Activated naive CD8-positive, alpha-beta T cell treated with anti-CD3 and anti-CD28 coated beads, Interleukin-2, amount 10 ng/mL, durations not matched to agents 7 days and 5 days (primary cell): ENCODE results near the gene CDCA7L. TPM values are rescaled to one million over a fixed set of nuclear protein-coding genes. Genes with fewer than 3 reads are reported as not detected.
"Not testable (repeated sequence)": the region's sequence is repeated elsewhere in the genome, so short reads cannot be mapped to it uniquely, and the experiment has no call there.

Experiments used
- ATAC-seq: fragments of 150-1000 bp; cut with Tn5 transposase; one replicate; pipeline ENCODE4 v1.10.0; 2021; ENCODE audit warnings: low read depth, moderate library complexity
- POLR2A ChIA-PET: fragments of 350-600 bp; sonication (Branson Sonifier 250); formaldehyde crosslinking; loops from one replicate; lab custom pipeline; 2021; ENCODE audit warnings: antibody characterized with exemption; lab: Charles Lee
- DNase-seq: peaks from one replicate; pipeline ENCODE4 v3.0.0; 2021
- H3K27ac Mint-ChIP-seq: one replicate; pipeline ENCODE4 v1.8.0; 2022; ENCODE audit warnings: mild to moderate bottlenecking, mixed read lengths
- H3K27me3 Mint-ChIP-seq: one replicate; pipeline ENCODE4 v1.8.0; 2022; ENCODE audit warnings: mild to moderate bottlenecking, moderate library complexity, mixed read lengths
- H3K36me3 Mint-ChIP-seq: one replicate; pipeline ENCODE4 v1.8.0; 2021; ENCODE audit warnings: mild to moderate bottlenecking, mixed read lengths
- H3K4me1 Mint-ChIP-seq: one replicate; pipeline ENCODE4 v1.8.0; 2021; ENCODE audit warnings: mixed read lengths
- H3K4me3 Mint-ChIP-seq: one replicate; pipeline ENCODE4 v1.8.0; 2022; ENCODE audit warnings: mild to moderate bottlenecking, moderate library complexity, mixed read lengths
- H3K9me3 Mint-ChIP-seq: one replicate; pipeline ENCODE4 v1.8.0; 2021; ENCODE audit warnings: mixed read lengths
- total RNA-seq, 2 experiments: library from RNA; stranded (reverse); gene quantifications; one replicate each; pipeline ENCODE4 v1.2.3, GENCODE V29; 2021

The CDCA7L gene
- total RNA-seq, 2 experiments from 2014 or later, result 51.9 to 60.7 TPM

GRCh38 chr7:21939136-21939857, 6.4 kb downstream of the CDCA7L start:
- POLR2A ChIA-PET, result no interaction called here
- Mint-ChIP-seq H3K4me1 (peaks cover 55% of the 10 kb centered on the region), H3K9me3 (peaks cover 7% of the 10 kb centered on the region), H3K36me3 (peaks cover 55% of the 10 kb centered on the region), H3K27ac (peak overlapping the region; percentile 82), H3K4me3 (peak overlapping the region; percentile 58), H3K27me3 (no peaks in the 10 kb centered on the region)
- DNase-seq, result no peak
- ATAC-seq, result peak; percentile 61

- POLR2A ChIA-PET, result no interaction called here
- no peak for ATAC-seq
- peaks cover 7% of the 10 kb centered on the region for H3K9me3 Mint-ChIP-seq
- peaks cover 53% of the 10 kb centered on the region for H3K4me1 Mint-ChIP-seq
- no peaks in the 10 kb centered on the region for H3K27me3 Mint-ChIP-seq
- H3K4me3 Mint-ChIP-seq, result no peak overlapping the region
- peaks cover 58% of the 10 kb centered on the region for H3K36me3 Mint-ChIP-seq
- peak overlapping the region; percentile 82 for H3K27ac Mint-ChIP-seq
- DNase-seq, result no peak
Observed at GRCh38 chr7:21938463-21938862, 7.2 kb downstream of the CDCA7L start.

DNA sequence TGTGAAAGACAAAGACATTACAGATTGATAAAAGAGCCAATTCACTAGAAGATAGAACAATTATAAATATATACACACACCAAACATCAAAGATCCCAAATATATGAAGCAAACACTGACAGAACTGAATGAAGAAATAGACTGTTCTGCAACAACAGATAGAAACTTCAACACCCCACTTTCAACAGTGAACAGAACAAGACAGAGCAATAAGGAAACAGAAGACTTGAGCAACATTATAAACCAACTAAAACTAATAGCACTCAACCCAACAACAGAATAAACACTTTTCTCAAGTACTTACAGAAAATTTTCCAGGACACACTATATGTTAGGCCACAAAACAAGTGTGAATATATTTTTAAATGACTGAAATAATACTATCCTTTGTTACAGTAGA, 10.9 kb downstream of the CDCA7L start:
- H3K4me3 Mint-ChIP-seq, result no peak overlapping the region
- DNase-seq (no peak), ATAC-seq (no peak)
- H3K27ac Mint-ChIP-seq, result no peak overlapping the region
- POLR2A ChIA-PET, result no interaction called here
- H3K4me1 Mint-ChIP-seq, result peaks cover 26% of the 10 kb centered on the region
- peaks cover 72% of the 10 kb centered on the region for H3K36me3 Mint-ChIP-seq
- peaks cover 19% of the 10 kb centered on the region for H3K9me3 Mint-ChIP-seq
- no peaks in the 10 kb centered on the region for H3K27me3 Mint-ChIP-seq

DNA sequence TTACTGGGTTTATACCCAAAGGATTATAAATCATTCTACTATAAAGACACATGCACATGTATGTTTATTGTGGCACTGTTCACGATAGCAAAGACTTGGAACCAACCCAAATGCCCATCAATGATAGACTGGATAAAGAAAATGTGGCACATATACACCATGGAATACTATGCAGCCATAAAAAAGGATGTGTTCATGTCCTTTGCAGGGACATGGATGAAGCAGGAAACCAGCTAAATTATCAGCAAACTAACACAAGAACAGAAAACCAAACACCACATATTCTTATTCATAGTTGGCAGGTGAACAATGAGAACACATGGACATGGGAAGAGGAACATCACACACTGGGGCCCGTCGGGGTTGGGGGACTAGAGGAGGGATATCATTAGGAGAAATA, 12.4 kb downstream of the CDCA7L start:
- POLR2A ChIA-PET, H3K27ac Mint-ChIP-seq, H3K27me3 Mint-ChIP-seq, H3K4me3 Mint-ChIP-seq, ATAC-seq, DNase-seq: not testable (repeated sequence)
- Mint-ChIP-seq H3K4me1 (peaks cover 14% of the 10 kb centered on the region), H3K9me3 (peaks cover 23% of the 10 kb centered on the region), H3K36me3 (peaks cover 72% of the 10 kb centered on the region)

DNA sequence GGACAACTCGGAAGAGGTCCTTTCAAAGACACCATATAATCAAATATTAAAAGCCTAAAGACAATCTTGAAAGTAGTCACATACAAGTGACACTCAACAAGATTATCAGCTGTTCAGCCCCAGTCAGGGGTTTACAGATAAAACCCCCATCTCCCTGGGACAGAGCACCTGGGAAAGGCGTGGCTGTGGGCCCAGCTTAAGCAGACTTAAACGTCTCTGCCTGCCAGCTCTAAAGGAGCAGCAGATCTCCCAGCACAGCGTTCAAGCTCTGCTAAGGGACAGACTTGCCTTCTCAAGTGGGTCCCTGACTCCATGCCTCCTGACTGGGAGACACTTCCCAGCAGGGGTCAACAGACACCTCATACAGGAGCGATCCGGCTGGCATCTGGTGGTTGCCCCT, 18.0 kb downstream of the CDCA7L start:
- H3K36me3 Mint-ChIP-seq, result peaks cover 47% of the 10 kb centered on the region
- peaks cover 3% of the 10 kb centered on the region for H3K4me1 Mint-ChIP-seq
- POLR2A ChIA-PET, result no interaction called here
- no peak for ATAC-seq
- H3K27ac Mint-ChIP-seq, result no peak overlapping the region
- H3K27me3 Mint-ChIP-seq, result no peaks in the 10 kb centered on the region
- H3K9me3 Mint-ChIP-seq, result peaks cover 14% of the 10 kb centered on the region
- H3K4me3 Mint-ChIP-seq, result no peak overlapping the region
- DNase-seq, result no peak

DNA sequence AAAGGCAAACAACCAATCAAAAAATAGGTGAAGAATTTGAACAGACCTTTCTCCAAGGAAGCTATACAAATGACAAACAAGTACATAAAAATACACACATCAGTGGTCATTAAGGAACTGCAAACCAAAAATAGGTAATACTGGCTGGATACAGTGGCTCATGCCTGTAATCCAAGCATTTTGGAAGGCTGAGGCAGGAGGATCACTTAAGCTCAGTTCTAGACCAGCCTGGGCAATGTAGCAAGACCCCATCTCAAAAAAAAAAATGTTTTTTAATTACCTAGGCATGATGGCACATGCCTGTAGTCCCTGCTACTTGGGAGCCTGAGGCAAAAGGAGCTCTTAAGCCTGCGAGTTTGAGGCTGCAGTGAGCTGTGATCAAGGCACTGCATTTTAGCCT, 19.3 kb downstream of the CDCA7L start:
- Mint-ChIP-seq H3K27me3 (no peaks in the 10 kb centered on the region), H3K4me3 (no peak overlapping the region)
- no peak for ATAC-seq

DNA sequence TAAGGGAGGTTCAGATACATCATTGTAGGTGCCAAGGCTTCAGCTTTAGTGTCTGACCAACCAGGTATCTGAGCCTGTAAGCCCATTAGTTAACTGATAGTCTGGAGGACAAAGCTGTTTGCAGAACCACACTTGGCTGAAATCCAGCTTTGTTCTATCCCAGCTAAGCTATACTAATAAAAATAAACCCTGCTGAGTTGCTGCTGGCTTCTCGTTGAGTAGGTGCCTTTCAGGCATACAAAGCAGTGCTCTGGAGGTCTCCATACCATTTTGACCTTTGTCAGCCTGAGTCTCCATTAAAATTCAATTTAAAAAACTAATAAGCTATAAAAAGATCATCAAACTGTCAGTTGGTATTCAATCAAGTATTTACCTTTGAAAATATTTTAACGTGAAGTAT, 22.0 kb downstream of the CDCA7L start:
- Mint-ChIP-seq H3K36me3 (peaks cover 21% of the 10 kb centered on the region), H3K4me1 (peaks cover 4% of the 10 kb centered on the region), H3K27me3 (no peaks in the 10 kb centered on the region), H3K9me3 (peaks cover 1% of the 10 kb centered on the region), H3K4me3 (no peak overlapping the region), H3K27ac (no peak overlapping the region)
- ATAC-seq (no peak), DNase-seq (no peak)
- POLR2A ChIA-PET, result interaction anchor here (0.9 kb wide), 1 partner anchor 21 kb away, joined by 4 read pairs; no protein-coding TSS in a partner anchor

More for the DNA sequence above, 19.3 kb downstream of the CDCA7L start:
- H3K4me1 Mint-ChIP-seq, result peaks cover 3% of the 10 kb centered on the region
- POLR2A ChIA-PET, result interaction anchor here (1.3 kb wide), 1 partner anchor 19 kb away, joined by 4 read pairs; the partner anchor contains the start of gene CDCA7L
- no peak overlapping the region for H3K27ac Mint-ChIP-seq
- no peak for DNase-seq
- peaks cover 38% of the 10 kb centered on the region for H3K36me3 Mint-ChIP-seq
- peaks cover 11% of the 10 kb centered on the region for H3K9me3 Mint-ChIP-seq

- H3K27ac Mint-ChIP-seq, result no peak overlapping the region
- H3K27me3 Mint-ChIP-seq, result no peaks in the 10 kb centered on the region
- peaks cover 1% of the 10 kb centered on the region for H3K9me3 Mint-ChIP-seq
- POLR2A ChIA-PET, result no interaction called here
- DNase-seq (no peak), ATAC-seq (no peak)
- H3K4me3 Mint-ChIP-seq, result no peak overlapping the region
- peaks cover 15% of the 10 kb centered on the region for H3K36me3 Mint-ChIP-seq
- peaks cover 4% of the 10 kb centered on the region for H3K4me1 Mint-ChIP-seq
Observed at GRCh38 chr7:21922605-21923004, 23.1 kb downstream of the CDCA7L start.

- H3K9me3 Mint-ChIP-seq, result no peaks in the 10 kb centered on the region
- H3K36me3 Mint-ChIP-seq, result peaks cover 16% of the 10 kb centered on the region
- H3K4me3 Mint-ChIP-seq, result no peak overlapping the region
- POLR2A ChIA-PET, result no interaction called here
- ATAC-seq, result no peak
- no peaks in the 10 kb centered on the region for H3K27me3 Mint-ChIP-seq
- H3K27ac Mint-ChIP-seq, result no peak overlapping the region
- DNase-seq, result no peak
- H3K4me1 Mint-ChIP-seq, result peaks cover 4% of the 10 kb centered on the region
Observed at GRCh38 chr7:21920936-21921335, 24.8 kb downstream of the CDCA7L start.

DNA sequence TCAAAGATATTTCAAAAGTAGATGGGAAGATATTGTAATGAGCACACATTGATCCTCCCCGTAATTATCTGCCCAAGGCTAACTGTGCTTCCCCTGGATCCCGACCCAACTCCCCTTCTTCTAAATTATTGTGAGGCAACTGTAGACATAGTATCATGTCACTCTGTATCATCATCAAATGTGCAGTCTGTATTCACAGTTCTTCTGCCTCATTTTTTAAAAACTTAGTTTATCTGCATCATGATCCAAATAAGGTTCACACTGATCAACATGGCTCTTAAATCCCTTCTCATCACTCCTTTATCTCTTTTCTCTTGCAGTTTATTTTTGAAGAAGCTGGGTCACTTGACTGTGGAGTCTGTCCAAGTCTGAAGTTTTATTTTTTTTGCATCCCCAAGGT, 27.5 kb downstream of the CDCA7L start:
- no peak for ATAC-seq
- no peaks in the 10 kb centered on the region for H3K27me3 Mint-ChIP-seq
- POLR2A ChIA-PET, result no interaction called here

DNA sequence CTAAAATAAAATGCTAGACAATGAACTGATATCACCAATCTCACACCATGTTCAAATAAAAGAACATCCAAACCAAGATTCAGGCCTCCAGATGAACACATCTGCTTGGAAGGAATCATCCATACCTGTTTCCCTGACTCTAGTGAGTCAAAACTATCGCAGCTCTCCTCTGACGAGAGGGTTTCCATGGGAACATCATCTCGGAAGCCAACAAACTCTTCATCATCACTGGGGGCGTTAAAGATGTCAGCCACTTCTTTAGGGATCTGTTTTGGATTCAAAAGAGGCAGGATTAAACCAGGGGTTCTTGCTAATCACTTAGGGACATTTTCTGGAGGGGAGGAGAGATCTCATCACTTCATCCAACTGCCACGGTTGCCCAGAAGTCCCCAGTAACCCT, 29.1 kb downstream of the CDCA7L start:
- H3K27me3 Mint-ChIP-seq, result no peaks in the 10 kb centered on the region
- ATAC-seq, result no peak
- DNase-seq, result no peak
- peaks cover 33% of the 10 kb centered on the region for H3K36me3 Mint-ChIP-seq
- H3K4me3 Mint-ChIP-seq, result no peak overlapping the region
- no peaks in the 10 kb centered on the region for H3K9me3 Mint-ChIP-seq
- H3K27ac Mint-ChIP-seq, result no peak overlapping the region
- peaks cover 4% of the 10 kb centered on the region for H3K4me1 Mint-ChIP-seq
- POLR2A ChIA-PET, result no interaction called here

More for the DNA sequence above, 27.5 kb downstream of the CDCA7L start:
- H3K4me1 Mint-ChIP-seq, result peaks cover 4% of the 10 kb centered on the region
- no peaks in the 10 kb centered on the region for H3K9me3 Mint-ChIP-seq
- no peak for DNase-seq
- peaks cover 33% of the 10 kb centered on the region for H3K36me3 Mint-ChIP-seq
- H3K27ac Mint-ChIP-seq, result no peak overlapping the region
- no peak overlapping the region for H3K4me3 Mint-ChIP-seq

- Mint-ChIP-seq H3K9me3 (no peaks in the 10 kb centered on the region), H3K4me3 (no peak overlapping the region), H3K4me1 (peaks cover 4% of the 10 kb centered on the region), H3K27ac (no peak overlapping the region), H3K27me3 (no peaks in the 10 kb centered on the region), H3K36me3 (peaks cover 33% of the 10 kb centered on the region)
- ATAC-seq (no peak), DNase-seq (no peak)
- POLR2A ChIA-PET, result no interaction called here
Observed at GRCh38 chr7:21916176-21916575, 29.5 kb downstream of the CDCA7L start.

DNA sequence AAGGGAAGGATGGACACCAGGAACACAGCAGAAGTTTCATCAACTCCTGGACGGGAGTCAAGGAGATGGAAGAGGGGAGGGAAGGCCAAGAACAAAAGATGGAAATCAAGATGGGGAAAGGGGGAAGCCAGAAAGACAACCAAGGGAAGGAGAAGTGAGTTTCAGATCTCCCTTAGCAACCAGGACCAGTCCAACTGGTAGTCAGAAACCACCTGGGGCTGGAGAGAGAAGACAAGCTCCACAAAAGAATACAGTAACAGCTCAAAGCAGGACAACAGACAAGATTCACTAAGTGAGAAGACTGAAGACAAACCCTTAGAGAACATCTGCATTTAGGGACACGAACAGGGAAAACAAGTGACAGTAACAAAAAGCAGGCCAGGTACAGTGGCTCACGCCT, 30.6 kb downstream of the CDCA7L start:
- ATAC-seq, result no peak
- peaks cover 3% of the 10 kb centered on the region for H3K4me1 Mint-ChIP-seq
- no peaks in the 10 kb centered on the region for H3K9me3 Mint-ChIP-seq
- H3K4me3 Mint-ChIP-seq, result no peak overlapping the region
- no peak overlapping the region for H3K27ac Mint-ChIP-seq
- no peak for DNase-seq
- H3K36me3 Mint-ChIP-seq, result peaks cover 33% of the 10 kb centered on the region
- POLR2A ChIA-PET, result no interaction called here
- H3K27me3 Mint-ChIP-seq, result no peaks in the 10 kb centered on the region

DNA sequence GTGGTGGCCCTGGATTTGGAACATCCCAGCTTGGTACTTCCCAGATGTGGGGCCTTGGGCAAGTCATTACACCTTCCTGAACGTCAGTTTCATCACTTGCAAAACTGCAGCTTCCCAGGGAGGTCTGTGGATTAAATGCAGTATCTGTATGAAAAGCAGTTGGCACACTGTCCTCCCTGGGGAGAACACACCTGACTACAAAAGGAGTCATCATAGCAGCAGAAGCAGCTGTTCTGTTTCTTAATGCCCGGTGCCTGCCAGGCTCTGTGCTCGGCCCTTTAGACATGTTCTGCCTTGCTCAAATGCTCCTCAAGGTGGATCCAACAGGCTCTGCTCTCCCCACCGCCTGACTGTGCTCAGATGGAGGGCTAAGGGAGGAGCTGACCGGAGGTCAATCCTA, 31.0 kb downstream of the CDCA7L start:
- Mint-ChIP-seq H3K4me3 (no peak overlapping the region), H3K9me3 (no peaks in the 10 kb centered on the region), H3K4me1 (peaks cover 2% of the 10 kb centered on the region), H3K36me3 (peaks cover 35% of the 10 kb centered on the region), H3K27me3 (no peaks in the 10 kb centered on the region), H3K27ac (no peak overlapping the region)
- POLR2A ChIA-PET, result no interaction called here
- ATAC-seq (no peak), DNase-seq (no peak)
